Subcutaneous adipose tissue (tissue), 4 donors: ENCODE results near the gene LAMC3. TPM values are rescaled to one million over a fixed set of nuclear protein-coding genes. Genes with fewer than 3 reads are reported as not detected.

Experiments used
- CTCF ChIP-seq: fragments of 450-650 bp; IDR thresholded peaks from one replicate; pipeline ENCODE4 v1.5.1; 2016; ENCODE audit warnings: low read depth, mild to moderate bottlenecking, control low read depth, antibody characterized with exemption, moderate library complexity
- total RNA-seq, 4 donors: library from RNA; depleted of rRNA; stranded (reverse); fragments of >200 nt; gene quantifications; one replicate each; pipeline ENCODE4 v1.1.0, GENCODE V29; 2016

The LAMC3 gene
- total RNA-seq, 4 donors from 2014 or later, result 1.3 to 2.9 (median 1.9) TPM

GRCh38 chr9:131010482-131011273, 1.7 kb downstream of the LAMC3 start:
- no peak for TF ChIP-seq CTCF

- TF ChIP-seq CTCF, result no peak
Measured at GRCh38 chr9:131011274-131012022, 2.5 kb downstream of the LAMC3 start.

GRCh38 chr9:131012023-131012334, 3.0 kb downstream of the LAMC3 start:
- no peak for TF ChIP-seq CTCF

- TF ChIP-seq CTCF, result no peak
Measured at GRCh38 chr9:131012396-131012917, 3.5 kb downstream of the LAMC3 start.

- TF ChIP-seq CTCF, result no peak
Measured at GRCh38 chr9:131013015-131013755, 4.2 kb downstream of the LAMC3 start.

GRCh38 chr9:131013771-131014676, 5.0 kb downstream of the LAMC3 start:
- no peak for TF ChIP-seq CTCF
